Measurements from ENCODE around the gene PAPPA.
A peak's percentile ranks its signal among the peaks of the same experiment; 100 is the strongest.

PAPPA gene

DNA sequence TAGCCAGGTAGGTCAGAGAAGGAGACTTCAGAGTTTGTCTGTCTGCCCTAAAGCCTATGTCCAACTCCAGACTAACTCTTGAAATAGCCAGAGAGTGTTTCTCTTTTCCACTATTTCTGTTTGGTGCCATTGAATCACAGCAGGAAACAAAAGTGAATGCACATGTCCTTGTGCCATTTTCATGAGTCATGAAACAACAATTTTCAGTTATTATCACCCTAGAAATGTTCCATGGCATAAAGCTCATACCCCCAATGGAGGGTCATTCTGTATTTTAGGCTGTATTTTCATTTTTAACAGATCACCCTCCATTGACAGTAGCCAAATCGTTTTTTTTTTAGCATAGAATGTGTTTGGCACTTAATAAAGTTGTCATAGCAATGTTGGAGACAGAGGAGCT, 124.7 kb downstream of the PAPPA start:
- no peak for DNase-seq

DNA sequence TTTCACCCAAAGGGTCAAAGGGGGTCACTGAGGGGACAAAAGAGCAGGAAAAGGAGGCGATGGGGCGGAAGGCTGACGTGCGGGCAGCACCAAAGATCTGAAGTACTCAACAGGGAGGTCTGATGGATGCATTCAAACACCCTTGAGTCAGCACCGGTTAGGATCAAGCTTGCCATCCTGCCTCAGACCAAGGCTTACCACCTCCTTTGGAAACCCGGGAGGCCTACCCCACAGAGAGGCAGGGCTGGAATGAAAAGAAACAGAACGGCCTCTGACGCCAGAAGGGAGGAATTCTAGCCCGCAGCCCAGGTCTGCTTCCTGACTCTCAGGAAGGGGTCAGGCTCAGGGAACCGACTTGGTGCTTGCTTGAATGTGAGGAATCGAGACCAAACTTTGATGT, 125.6 kb downstream of the PAPPA start:
- DNase-seq: no peak

DNA sequence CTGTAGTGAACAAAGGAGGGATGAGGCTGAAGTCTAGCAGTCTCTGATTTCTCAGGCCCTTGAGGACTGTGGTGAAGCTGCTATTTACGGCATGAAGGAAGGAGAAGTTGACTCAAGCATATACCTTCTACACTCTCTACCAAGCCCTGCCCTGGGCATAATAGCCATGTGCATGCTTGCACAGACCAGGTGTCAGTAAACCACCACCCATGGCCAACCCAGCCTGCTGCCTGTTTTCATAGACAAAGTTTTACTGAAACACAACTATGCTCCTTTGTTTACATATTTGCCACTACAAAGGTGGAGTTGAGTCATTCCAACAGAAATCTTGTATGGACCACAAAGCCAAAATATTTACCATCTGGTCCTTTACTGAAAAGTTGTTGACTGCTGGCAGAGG, 126.9 kb downstream of the PAPPA start:
- DNase-seq: no peak

DNA sequence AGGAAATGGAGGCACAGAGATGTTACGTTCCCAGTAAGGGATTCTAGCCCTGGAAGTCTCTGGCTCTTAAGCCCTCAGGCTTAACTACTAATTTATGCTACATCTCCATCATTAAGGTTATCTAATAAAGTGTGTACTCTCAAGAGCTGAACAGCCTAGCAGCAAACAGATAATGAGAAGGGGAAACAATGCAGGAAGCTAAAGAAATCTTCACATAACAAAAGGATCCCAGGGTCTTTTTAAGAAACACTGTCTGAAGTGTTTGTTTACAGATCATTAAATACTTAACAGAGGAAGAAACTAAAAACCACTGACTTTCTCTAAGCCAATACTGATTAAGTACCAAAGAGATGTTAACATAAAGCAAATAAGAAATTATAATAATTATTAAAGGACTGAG, 129.0 kb downstream of the PAPPA start:
- no peak for DNase-seq

DNA sequence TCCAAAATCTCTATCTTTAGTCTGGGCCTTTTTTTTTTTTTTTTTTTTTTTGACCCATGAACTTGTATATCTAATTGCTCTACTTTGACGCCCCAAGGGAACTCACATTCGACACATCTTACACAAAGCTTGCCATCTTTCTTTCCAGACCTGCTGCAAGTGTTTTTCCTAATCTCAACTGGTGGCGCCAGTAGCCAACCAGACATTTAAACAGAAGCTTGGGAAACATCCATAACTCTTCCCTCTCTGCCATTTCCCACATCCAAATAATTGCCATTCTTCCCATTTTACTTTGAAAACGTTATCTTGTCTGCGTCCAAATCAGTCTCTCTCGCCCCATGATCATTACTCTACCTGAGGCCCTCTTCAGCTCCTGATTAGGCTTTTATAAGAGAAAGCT, 130.9 kb downstream of the PAPPA start:
- DNase-seq: no peak

DNA sequence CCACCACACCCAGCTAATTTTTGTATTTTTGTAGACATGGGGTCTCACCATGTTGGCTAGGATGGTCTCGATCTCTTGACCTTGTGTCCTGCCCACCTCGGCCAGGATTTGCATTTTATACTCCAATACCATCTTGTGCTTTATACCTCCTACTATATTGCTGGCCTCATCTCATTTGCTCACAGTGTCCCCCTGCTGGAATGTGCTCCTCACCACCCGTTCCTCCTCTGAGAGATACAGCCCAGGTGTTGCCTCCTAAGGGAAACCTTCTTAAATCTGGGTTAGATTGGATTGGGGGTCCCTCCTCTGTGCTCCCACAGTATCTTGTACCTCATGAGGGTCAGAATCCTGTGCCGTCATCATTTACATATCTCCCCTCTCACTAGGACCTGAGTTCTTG, 131.7 kb downstream of the PAPPA start:
- no peak for DNase-seq

DNA sequence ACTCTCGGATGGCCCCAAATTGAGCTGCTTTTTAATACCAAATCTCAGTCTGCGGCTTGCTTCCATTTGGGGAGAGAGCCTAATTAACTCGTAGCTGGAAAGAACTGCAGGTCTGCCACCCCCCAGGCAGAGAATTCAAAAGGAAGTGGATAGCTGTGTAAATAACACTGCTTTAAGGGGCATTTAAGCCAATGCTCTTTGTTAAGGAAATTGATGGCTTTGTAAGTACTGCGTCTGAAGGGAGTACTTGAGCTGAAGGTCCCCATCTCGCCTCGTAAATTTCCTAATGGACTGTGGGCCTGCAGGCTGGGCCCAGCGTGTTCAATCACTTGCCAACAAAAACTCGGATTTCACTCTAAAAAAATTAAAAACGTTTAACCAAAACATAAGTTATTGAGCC, 132.7 kb downstream of the PAPPA start:
- no peak for DNase-seq

DNA sequence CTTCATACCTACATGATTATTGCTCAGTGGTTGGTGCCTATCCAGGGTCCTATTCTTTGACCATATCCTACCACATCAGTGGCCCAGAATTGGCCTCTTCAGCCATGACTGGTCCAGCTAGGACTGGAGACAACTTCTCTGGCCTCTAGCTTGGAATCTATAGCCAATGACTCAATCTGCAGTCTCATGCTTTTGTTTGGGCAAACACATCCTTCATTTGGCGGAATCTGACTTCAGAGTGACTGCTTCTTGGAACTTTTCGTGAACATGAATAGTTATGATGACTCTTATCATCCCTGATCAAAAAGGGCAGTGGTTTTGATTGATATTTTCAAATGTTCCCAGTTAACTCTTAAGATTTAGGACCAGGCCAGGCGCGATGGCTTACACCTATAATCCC, 134.1 kb downstream of the PAPPA start:
- DNase-seq: no peak

DNA sequence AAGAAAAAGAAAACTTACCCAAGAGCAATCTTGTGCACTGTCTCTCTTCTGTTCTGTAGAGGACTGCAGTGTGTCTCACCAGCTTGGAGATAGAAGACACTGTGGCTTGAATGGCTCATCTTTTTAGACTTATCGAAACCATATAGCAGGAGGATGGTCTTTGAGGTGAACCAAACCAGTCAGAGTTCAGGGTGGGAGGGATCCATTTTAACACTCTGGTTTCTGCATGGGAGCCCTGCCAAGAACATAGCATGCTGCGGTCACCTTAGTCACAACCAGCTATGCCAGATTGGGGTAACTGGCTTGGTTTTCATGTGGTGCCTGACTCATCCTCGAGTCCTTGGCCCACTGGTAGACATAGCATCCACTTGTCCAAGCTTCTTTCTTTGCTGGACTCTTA, 135.1 kb downstream of the PAPPA start:
- DNase-seq: no peak

DNA sequence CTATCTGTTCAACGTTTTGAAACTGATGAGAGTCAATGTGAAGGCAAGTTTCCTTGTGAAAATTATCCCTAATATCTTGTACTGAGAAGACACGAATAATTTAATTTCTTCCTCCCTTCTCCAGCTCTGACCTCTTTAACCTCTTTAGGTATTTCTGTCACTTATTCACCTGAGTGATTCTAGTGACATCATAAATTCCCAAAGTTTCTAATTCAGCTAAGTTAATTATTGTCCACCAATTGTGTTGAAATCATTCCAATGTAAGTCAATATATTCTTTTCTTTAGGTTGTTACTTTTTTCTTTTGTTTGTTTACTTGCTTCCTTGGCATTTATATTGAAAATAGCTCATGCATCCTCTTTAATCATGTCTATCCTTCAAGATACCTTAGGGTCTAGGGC, 143.8 kb downstream of the PAPPA start:
- DNase-seq: no peak

DNA sequence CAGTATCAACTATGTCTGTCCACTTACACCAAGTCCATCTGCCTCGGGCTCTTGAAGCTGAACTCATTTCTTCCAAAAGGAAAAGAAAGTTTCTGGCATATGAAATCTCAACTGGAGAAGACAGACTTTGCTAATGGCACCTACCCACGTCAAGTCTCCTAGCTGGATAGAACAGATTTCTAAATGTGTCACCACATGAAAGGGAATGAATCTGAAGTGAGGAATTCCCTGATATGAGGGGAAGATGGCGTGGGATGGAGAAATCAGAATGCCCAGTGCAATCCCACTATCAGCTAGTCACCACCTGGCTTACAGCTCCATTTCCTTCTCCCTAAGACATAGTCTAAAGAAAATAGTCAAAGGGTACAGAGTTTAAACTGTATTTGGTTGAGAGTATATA, 144.7 kb downstream of the PAPPA start:
- no peak for DNase-seq

DNA sequence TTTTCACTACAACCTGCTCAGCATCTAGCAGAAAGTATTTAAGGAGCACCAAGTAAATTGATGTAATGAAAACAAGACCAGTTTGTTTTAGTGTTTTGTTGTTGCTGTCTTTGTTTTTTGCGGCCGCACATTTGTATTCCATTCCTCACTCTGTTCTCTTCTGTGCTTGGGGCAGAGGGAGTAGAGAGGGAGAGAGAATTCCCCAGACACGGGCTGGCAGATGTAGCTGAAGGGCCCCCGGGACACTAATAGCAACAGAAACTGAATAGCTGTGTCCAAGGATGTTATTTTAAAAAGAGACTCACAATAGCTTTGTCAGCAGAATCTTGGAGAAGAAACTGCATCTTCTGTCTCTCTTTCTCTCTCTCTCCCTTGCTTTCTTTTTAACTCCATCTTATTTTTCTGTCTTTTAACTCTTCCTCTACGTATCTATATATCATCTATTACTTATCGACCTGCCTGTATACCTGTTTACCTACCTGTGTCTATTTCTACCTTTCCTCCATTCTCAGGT, 145.3 kb downstream of the PAPPA start:
- no peak for DNase-seq

DNA sequence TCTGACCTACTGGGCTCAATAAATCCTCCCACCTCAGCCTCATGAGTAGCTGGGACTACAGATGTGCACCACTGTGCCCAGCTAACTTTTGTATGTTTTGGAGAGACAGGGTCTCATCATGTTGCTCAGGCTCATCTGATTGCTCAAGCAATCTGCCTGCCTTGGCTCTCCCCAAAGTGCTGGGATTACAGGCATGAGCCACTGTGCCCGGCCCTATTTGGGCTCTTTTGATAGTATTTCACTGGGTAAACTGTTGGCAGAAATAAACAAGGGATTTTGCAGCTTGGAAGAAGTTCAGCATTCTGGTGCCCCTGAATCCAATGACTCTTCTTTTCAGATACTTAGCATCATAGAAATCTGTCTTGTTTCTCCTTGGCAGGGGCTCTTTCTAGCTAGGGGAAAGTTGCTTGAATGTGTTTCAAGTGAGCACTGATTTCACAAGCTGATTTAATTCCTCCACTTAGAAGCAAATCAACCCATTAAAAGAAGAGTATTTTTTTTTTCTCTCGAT, 146.8 kb downstream of the PAPPA start:
- no peak for DNase-seq

DNA sequence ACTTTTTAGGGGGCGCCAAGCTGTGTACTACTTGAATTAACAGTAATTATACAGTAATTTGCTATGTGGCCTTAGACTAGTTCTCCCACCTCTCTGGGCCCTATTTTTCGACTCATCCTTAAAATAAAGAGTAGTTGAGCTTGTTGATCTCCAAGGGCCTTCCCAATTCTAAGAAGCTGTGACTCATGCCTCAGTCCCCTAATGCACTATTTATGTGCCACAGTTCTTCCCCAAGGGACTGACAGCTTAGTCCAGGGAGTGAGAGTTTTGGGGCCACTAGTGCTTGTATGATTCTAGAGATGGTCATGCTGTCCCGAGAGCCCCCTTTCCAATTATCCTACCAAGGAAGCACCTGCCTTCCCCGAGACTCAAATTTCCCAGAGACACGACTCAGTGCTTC, 149.7 kb downstream of the PAPPA start:
- no peak for DNase-seq

DNA sequence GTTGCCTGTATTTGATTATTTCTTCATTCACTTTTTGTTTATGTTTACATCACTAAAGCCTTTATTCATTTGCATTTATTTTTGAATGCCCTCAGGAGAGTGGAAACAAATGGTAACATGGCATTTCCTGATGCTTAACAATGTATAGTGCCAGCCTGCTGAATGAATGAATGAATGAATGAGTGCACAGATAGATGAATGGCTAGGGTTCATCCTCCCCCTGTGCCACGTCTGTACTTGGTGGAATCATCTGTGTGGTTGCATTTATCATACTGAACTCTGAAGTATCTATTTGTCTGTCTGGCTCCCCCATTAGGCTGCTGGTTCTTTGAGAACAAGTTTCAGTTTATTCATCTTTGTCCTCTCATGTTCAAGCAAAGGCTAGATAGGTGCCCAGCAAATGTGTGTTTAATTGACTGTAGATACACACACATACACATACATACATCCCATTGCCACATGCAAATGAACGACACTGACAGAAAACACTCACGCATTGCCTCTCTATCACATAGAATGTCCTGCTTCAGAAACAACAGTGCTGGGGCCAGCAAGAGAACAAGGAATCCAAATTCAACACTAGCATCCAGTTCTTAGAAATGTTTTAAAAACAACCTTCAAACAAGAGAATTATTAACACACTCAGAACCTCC, 150.4 kb downstream of the PAPPA start:
- no peak for DNase-seq

DNA sequence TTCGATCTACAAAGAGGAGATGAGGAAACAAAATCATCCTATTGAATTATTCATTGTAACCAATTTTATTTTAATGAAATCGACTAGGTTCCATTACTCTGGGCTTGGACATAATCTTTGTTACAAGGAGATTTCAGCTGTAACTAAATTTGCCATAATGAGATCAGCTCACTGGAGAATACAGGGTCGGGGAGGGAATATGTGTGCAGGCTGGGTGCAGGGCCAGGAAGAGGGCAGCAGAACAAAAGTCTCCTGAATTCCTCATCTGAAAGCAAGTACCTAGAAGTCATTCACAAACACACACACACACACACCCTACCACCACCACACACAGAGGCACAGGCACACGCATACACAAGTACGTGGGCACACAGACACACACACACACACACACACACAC, 151.2 kb downstream of the PAPPA start:
- no peak for DNase-seq

DNA sequence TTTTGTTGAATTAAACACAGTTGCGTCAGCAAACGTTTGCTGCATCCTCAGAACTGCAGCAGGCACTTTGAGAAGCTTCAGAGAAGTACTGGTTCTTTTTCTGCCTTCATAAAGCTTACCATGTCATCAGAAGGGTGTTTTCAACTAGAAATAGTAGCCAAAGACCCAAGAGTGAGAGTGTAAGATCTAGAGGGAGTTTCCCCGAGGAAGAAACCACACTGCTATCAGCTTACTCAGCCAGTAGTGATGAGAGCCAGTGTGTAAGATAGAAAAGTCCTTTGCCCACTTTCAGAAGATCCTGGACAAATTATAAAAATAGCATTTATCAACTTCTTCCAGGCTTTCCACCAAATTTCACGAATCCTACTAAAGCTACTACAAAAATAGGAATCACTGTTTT, 154.5 kb downstream of the PAPPA start:
- peak; percentile 64 for DNase-seq

DNA sequence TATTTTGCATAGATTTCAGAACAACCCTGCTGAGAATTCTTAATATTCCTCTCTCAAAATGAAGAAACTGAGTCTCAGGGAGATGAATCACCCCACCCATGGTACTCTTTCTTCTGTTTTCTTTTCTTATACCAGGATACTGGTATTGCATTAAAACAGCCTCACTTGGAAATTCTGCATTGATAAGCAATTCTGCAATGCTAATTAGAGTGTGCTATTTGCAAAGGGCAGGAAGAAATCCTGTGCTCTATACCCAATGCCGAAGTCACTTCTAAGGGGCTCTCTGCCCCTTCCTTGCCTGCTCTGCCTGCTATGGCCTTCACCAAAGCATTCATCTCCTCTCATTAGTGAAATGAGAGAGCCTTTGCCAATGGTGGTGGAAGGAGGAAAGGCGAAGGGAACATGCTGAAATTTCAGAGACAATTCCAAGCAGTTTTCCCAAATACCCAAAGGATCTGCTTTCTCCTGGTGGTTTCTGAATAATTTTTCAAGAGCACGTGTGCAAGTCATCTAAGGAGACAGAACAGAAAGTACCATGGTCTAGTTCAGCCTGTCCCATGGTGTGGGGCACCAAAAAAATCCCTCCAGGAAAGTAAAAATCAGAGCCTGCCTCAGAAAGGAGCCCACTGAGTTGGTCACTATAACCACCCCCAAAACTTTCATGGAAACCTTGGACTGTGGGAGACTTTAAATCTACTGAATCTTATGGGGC, 156.5 kb downstream of the PAPPA start:
- DNase-seq: no peak

DNA sequence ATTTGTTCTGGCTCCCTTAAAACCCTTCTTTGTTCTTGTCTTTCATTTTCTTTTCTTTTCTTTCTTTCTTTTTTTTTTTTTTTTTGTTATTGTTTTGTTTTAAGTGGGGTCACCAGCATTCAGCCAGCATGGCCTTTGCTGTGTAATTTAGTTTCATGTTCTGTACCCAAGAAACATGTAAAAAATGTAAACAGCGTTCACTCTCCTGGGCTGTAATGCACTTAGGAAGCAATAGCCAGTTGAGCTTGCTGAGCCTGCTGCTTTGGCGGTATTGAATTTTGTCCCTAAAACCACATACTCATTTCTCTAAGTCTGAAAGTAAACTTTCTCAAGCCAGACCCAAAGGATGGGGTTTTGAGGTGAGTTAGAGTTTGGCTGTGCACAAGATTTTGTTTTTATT, 158.6 kb downstream of the PAPPA start:
- DNase-seq: no peak

DNA sequence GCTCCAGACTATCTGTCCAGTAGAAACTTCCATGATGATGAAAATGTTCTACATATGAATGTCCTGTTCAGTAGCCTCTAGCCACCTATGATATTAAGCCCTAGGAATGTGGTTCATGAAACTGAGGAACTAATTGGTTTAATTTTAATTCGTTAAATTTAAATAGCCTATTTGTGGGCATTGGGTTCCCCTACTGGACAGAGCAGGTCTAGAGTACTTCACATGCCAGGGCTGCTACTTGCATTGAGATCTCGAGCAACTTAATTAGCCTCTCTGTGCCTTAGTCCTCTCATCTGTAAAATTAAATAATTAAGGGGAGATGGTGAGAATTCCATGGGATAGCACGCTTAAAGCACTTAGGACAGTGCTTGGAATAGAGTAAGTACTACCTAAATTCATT, 160.0 kb downstream of the PAPPA start:
- peak; percentile 23 for DNase-seq

DNA sequence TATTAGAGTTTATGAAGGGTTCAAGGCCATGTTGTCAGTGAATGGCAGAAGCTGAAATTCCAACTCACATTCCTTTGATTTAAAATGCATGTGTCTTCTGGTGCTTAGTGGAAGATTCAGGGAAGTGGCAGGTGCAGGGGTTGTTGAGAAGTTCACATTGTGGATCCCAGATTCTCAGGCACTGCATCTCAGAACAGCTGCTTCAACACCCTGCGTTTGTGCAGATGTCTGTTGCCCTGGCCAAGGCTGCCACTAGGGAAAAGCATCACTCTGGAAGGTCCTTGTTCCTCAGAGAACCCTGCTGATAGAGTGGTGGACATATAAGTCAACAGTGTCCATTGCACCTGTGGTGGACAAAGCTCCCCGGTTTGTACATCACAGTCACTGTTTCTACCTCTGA, 162.7 kb downstream of the PAPPA start:
- no peak for DNase-seq

DNA sequence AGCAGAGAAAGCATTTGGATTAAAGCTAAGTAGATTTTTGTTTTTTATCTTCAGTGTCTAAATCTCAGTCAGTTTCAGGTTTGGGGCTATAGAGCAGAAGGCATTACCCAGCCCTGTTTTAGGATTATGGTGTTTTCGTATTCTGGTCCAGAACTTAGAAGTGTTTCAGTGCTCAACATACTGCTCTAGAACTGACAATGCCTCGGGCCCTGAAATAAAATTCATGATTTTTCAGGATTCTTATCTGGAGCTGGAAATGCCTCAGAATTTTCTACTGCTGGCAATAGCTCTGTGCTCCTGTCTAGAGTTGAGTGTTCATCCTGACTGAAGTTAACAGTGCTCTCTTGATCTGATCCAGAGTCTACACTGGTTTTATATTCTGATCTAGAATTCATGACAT, 163.9 kb downstream of the PAPPA start:
- DNase-seq: no peak

DNA sequence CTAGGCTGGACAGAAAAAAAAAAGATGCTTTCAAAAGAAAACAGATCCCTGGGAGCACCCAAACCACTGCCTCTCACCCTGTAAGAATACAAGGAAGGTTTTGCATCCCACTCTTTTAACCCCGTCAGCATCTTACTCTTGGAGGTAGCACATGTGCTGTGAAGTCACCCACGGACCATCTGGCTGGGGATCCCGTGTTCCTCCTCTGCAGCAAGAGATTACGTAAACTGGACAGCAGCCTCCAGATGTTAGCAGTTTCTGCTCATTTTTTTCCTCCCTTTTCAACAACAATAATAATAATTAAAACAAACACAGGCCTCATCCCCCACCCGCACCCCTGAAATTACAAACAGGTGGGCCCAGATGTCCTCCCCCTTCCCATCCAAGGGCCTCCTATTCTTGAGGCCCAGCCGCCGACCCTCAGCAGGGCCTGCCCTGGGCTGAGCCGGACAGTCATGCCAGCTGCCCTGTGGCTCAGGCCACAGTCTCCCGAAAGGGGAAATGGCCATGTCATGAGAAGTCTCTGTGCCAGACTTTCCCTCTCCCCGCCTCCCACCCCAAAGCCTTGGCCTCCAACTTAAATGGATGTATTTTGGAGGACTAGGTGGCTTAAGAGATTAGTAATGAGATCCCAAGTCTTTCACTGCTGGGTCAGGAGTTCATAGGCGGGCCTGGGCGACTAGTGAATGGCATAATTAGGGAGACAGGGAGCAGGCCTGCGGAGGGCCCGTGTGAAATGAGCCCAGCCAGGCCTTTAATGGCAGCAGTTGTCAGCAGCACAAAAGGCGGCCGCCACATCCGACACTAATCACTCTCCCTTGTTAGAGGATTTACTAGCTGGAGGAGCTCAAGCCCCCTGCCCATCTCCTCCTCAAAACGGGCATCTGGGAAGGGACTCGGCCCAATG, 165.1 kb downstream of the PAPPA start:
- no peak for DNase-seq

DNA sequence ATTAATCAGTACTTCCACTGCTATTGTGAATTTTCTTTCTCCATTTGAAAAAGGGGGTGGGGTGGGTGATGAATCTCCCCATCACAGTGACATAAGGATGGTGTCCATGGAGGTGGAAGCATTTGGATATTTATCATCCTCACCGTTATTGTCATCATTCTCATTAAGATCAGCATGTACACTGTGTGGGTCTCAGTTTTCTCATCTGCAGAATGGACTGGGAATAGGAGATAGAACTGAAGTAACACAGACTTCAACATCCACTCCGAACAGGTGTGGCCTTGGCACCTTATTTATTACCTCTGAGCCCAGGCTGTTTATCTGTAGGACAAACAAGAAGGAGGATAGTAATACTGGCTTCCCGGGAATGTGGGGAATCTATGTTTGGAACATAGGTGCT, 165.9 kb downstream of the PAPPA start:
- no peak for DNase-seq
